Effector memory CD4-positive, alpha-beta T cell (primary cell): Measurements from ENCODE around the gene RAB3GAP2.
"Not testable (repeated sequence)": the region's sequence is repeated elsewhere in the genome, so short reads cannot be mapped to it uniquely, and the experiment has no call there.

Experiments used
- DNase-seq, 3 donors: peaks; one replicate each; pipeline ENCODE4 v3.0.0-alpha.2; 2020
- H3K27ac ChIP-seq: 2 replicates; pipeline ENCODE4 v1.7.0; 2013; ENCODE audit warnings: mild to moderate bottlenecking, low read length, moderate library complexity; ENCODE audit not compliant: insufficient read depth, poor library complexity, severe bottlenecking
- H3K27me3 ChIP-seq: replicated peaks from 2 replicates; pipeline ENCODE4 v1.7.0; 2013; ENCODE audit warnings: mild to moderate bottlenecking, low read length; ENCODE audit not compliant: insufficient read depth, control insufficient read depth, poor library complexity, severe bottlenecking
- H3K36me3 ChIP-seq: 2 replicates; pipeline ENCODE4 v1.7.0; 2013; ENCODE audit warnings: mild to moderate bottlenecking, low read length, moderate library complexity; ENCODE audit not compliant: control insufficient read depth, insufficient read depth
- H3K4me1 ChIP-seq: 2 replicates; pipeline ENCODE4 v1.7.0; 2013; ENCODE audit warnings: low read length, mild to moderate bottlenecking; ENCODE audit not compliant: control insufficient read depth, insufficient read depth, poor library complexity, severe bottlenecking
- H3K4me3 ChIP-seq: 2 replicates; pipeline ENCODE4 v1.7.0; 2013; ENCODE audit warnings: low read length, low read depth, mild to moderate bottlenecking; ENCODE audit not compliant: insufficient read depth, poor library complexity, severe bottlenecking
- H3K9me3 ChIP-seq: 2 replicates; pipeline ENCODE4 v1.7.0; 2013; ENCODE audit warnings: mild to moderate bottlenecking, low read length, moderate library complexity; ENCODE audit not compliant: control insufficient read depth

Gene RAB3GAP2

DNA sequence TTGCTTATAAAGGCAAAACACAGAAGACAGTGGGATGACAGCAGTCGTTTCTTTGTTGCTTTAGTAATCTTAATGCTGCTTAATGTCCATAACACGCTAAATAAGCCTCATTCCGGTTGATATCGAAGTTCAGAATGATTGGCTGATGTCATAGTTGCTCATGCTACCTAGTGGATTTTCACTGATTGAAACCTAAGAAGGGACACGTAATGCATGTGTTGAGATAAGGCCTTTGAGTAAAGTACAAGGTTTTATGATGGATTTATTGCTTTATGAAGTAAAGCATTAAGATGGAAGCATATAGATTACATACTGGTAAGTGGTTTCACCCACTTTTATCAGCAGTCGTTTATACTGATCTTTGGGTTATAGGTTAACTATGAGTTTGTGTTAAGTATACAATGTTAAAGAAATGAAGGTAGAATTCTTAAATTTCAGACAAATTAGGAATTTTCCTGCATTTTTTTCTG lies 153.2 kb downstream of the RAB3GAP2 start:
- H3K36me3 ChIP-seq = peaks cover 28% of the 10 kb centered on the region
- H3K9me3 ChIP-seq = no peaks in the 10 kb centered on the region
- peaks cover 4% of the 10 kb centered on the region for H3K4me1 ChIP-seq
- H3K27ac ChIP-seq = no peak overlapping the region
- no peak overlapping the region for H3K4me3 ChIP-seq
- no peak for DNase-seq
- H3K27me3 ChIP-seq = no peaks in the 10 kb centered on the region

- Histone ChIP-seq H3K36me3 (peaks cover 45% of the 10 kb centered on the region), H3K4me3 (no peak overlapping the region)
- peak in 1 of 3 donors; percentile 5 for DNase-seq
Measured at GRCh38 chr1:220113136-220113695, 159.0 kb downstream of the RAB3GAP2 start.

DNA sequence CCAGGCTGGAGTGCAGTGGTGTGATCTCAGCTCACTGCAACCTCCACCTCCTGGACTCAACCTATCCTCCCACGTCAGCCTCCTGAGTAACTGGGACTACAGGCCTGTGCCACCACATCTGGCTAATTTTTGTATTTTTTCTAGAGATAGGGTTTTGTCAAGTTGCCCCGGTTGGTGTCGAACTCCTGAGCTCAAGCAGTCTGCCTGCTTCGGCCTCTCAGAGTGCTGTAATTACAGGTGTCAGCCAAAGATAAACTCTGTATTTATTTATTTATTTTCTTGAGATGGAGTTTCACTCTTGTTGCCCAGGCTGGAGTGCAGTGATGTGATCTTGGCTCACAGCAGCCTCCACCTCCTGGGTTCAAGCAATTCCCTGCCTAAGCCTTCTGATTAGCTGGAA lies 159.7 kb downstream of the RAB3GAP2 start:
- DNase-seq, H3K9me3 ChIP-seq, H3K27ac ChIP-seq, H3K4me3 ChIP-seq, H3K4me1 ChIP-seq, H3K27me3 ChIP-seq: not testable (repeated sequence)
- H3K36me3 ChIP-seq = peaks cover 43% of the 10 kb centered on the region

More at GRCh38 chr1:220113136-220113695, 159.0 kb downstream of the RAB3GAP2 start:
- no peak overlapping the region for H3K27ac ChIP-seq
- no peaks in the 10 kb centered on the region for H3K27me3 ChIP-seq
- H3K9me3 ChIP-seq = no peaks in the 10 kb centered on the region
- H3K4me1 ChIP-seq = no peaks in the 10 kb centered on the region

DNA sequence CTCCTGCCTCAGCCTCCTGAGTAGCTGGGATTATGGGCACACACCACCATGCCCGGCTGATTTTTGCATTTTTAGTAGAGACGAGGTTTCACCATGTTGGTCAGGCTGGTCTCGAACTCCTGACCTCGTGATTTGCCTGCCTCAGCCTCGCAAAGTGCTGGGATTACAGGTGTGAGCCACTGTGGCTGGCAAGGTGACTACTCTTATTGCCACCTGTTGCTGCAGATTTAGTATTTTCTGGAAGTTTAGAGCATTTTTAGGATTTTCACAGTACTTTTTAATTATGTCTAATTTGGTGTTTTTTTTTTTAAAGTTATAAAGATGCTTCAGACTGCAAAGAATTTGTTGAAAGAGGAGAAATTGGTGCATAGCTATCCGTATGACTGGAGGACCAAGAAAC lies 161.8 kb downstream of the RAB3GAP2 start:
- H3K27ac ChIP-seq, DNase-seq, H3K9me3 ChIP-seq, H3K4me1 ChIP-seq, H3K27me3 ChIP-seq, H3K4me3 ChIP-seq: not testable (repeated sequence)
- H3K36me3 ChIP-seq = peaks cover 56% of the 10 kb centered on the region

GRCh38 chr1:220099826-220100225 lies 172.4 kb downstream of the RAB3GAP2 start:
- H3K4me1 ChIP-seq = peaks cover 7% of the 10 kb centered on the region
- H3K27me3 ChIP-seq = no peaks in the 10 kb centered on the region
- no peak overlapping the region for H3K4me3 ChIP-seq
- H3K9me3 ChIP-seq = no peaks in the 10 kb centered on the region
- no peak overlapping the region for H3K27ac ChIP-seq
- peaks cover 55% of the 10 kb centered on the region for H3K36me3 ChIP-seq
- DNase-seq = no peak
